ENCODE results near the gene KCNK15. TPM values are rescaled to one million over a fixed set of nuclear protein-coding genes. Genes with fewer than 3 reads are reported as not detected.
"Not testable (repeated sequence)": the region's sequence is repeated elsewhere in the genome, so short reads cannot be mapped to it uniquely, and the experiment has no call there.

KCNK15 gene
- 1 to 10 TPM in 1 of 4 donors, under 1 TPM in 2, not detected in 1; 0.13 to 2.5 (median 0.23) TPM for total RNA-seq

- no peaks in the 10 kb centered on the region for H3K36me3 ChIP-seq
- H3K27me3 ChIP-seq: peaks cover 0 to 55% (median 0%) of the 10 kb centered on the region in 4 donors
- H3K4me3 ChIP-seq: peak within 1 kb of the TSS; percentile 42 to 70 (median 56)
- intact Hi-C loops (cut with DNase I): loop anchor here (5.0 kb wide), 1 partner anchor 122 kb away; no protein-coding TSS in a partner anchor
- H3K27ac ChIP-seq: peak within 1 kb of the TSS; percentile 40 to 76 (median 55)
- no peak for DNase-seq
- H3K4me1 ChIP-seq: peaks cover 14 to 40% (median 16%) of the 10 kb centered on the region in 3 donors
- no peak for TF ChIP-seq POLR2A (IDR thresholded peaks at IDR 0.05)
- no peak for TF ChIP-seq CTCF (IDR thresholded peaks at IDR 0.05)
- no peaks in the 10 kb centered on the region for H3K9me3 ChIP-seq
- WGBS, 2 donors: 1 to 6% methylated on average over 7 to 10 of the region's 81 CpGs
Observed at GRCh38 chr20:44745598-44746366, at the start of gene KCNK15. Gene KCNK15, plus strand, starts transcription at chr20:44745865. Its CDS starts 46 bp downstream, at chr20:44745911.

- WGBS, 2 donors: 74% methylated on average over 2 of the region's 3 CpGs; no CpG with 5 or more reads in 1 of the 2 donors
- intact Hi-C loops (cut with DNase I): no loop called here
- TF ChIP-seq POLR2A (IDR thresholded peaks at IDR 0.05) (no peak), CTCF (IDR thresholded peaks at IDR 0.05) (no peak)
Observed at GRCh38 chr20:44696315-44696714, 49.4 kb upstream of the KCNK15 start.

GRCh38 chr20:44697041-44697440 lies 48.6 kb upstream of the KCNK15 start:
- H3K4me3 ChIP-seq; DNase-seq; intact Hi-C loops (cut with DNase I); H3K9me3 ChIP-seq; H3K36me3 ChIP-seq; H3K27me3 ChIP-seq: not testable (repeated sequence)
- Histone ChIP-seq H3K4me1 (peaks cover 0 to 59% (median 33%) of the 10 kb centered on the region in 3 donors), H3K27ac (peak overlapping the region; percentile 42 to 91 (median 82))
- 86 to 89% methylated on average over 5 of the region's 5 CpGs for WGBS, 2 donors

More at GRCh38 chr20:44696315-44696714, 49.4 kb upstream of the KCNK15 start:
- Histone ChIP-seq H3K27ac (peak overlapping the region; percentile 42 to 91 (median 82)), H3K9me3 (no peaks in the 10 kb centered on the region), H3K4me1 (peaks cover 0 to 58% (median 31%) of the 10 kb centered on the region in 3 donors), H3K36me3 (no peaks in the 10 kb centered on the region), H3K4me3 (no peak overlapping the region), H3K27me3 (no peaks in the 10 kb centered on the region)
- DNase-seq: no peak

GRCh38 chr20:44698351-44698750 lies 47.3 kb upstream of the KCNK15 start:
- no peaks in the 10 kb centered on the region for H3K36me3 ChIP-seq
- H3K4me1 ChIP-seq: peaks cover 6 to 62% (median 36%) of the 10 kb centered on the region in 3 donors
- H3K27ac ChIP-seq: peak overlapping the region in 3 of 4 donors; percentile 32 to 50 (median 33)
- WGBS, 2 donors: 54% methylated on average over 3 of the region's 3 CpGs; no CpG with 5 or more reads in 1 of the 2 donors
- intact Hi-C loops (cut with DNase I): no loop called here
- TF ChIP-seq CTCF (IDR thresholded peaks at IDR 0.05) (no peak), POLR2A (IDR thresholded peaks at IDR 0.05) (no peak)
- H3K9me3 ChIP-seq: no peaks in the 10 kb centered on the region
- no peaks in the 10 kb centered on the region for H3K27me3 ChIP-seq
- no peak overlapping the region for H3K4me3 ChIP-seq
- DNase-seq: no peak

GRCh38 chr20:44700306-44700705 lies 45.4 kb upstream of the KCNK15 start:
- intact Hi-C loops (cut with DNase I): no loop called here
- Histone ChIP-seq H3K4me1 (peaks cover 6 to 55% (median 39%) of the 10 kb centered on the region in 3 donors), H3K27ac (peak overlapping the region in 3 of 4 donors; percentile 5 to 87 (median 86)), H3K9me3 (no peaks in the 10 kb centered on the region), H3K4me3 (no peak overlapping the region), H3K27me3 (no peaks in the 10 kb centered on the region), H3K36me3 (no peaks in the 10 kb centered on the region)
- 83 to 95% methylated on average over 9 of the region's 11 CpGs for WGBS, 2 donors
- TF ChIP-seq POLR2A (IDR thresholded peaks at IDR 0.05) (no peak), CTCF (IDR thresholded peaks at IDR 0.05) (no peak)
- DNase-seq: no peak
